Fibroblast of lung (primary cell): ENCODE data around the gene PCGF2.

Source experiments
- CTCF ChIP-seq, 2 donors: IDR thresholded peaks in 1 of 2; conservative IDR thresholded peaks in 1 of 2; 1 replicate in 1 of 2; 2 replicates in 1 of 2; pipeline ENCODE4 v1.5.1; 2011 to 2012; ENCODE audit warnings: low read length in 2 of 2, control low read depth in 1 of 2, inconsistent platforms in 1 of 2, low read depth in 1 of 2, mild to moderate bottlenecking in 1 of 2
- EZH2 ChIP-seq: IDR thresholded peaks from 2 replicates; pipeline ENCODE4 v1.5.1; 2012; ENCODE audit warnings: low read length, control low read depth, mild to moderate bottlenecking; ENCODE audit errors: missing control alignments

GRCh38 chr17:38712593-38712992 is 35.5 kb downstream of the PCGF2 start:
- TF ChIP-seq CTCF (conservative IDR thresholded peaks at IDR 0.05 in 1 of 2, IDR thresholded peaks at IDR 0.05 in 1 of 2; ENCODE audit: low read depth in 1 of 2, low read length in 2 of 2) (no peak), EZH2 (no peak)
